Measurements from ENCODE around the gene E2F6. TPM values are rescaled to one million over a fixed set of nuclear protein-coding genes. Genes with fewer than 3 reads are reported as not detected.

The E2F6 gene
- total and polyA plus RNA-seq, 2 of the 13 experiments (the other 11 are each of a cell fraction or from before 2014, with no cell fraction given), result 27.3 to 36.0 TPM

- 0 out of 2 replicates have a peak, but pooled peaks have one; percentile 40 for TF ChIP-seq TGIF2 (CRISPR knock-in tag; IDR thresholded peaks at IDR 0.05)
- TF ChIP-seq, protein P1, sequence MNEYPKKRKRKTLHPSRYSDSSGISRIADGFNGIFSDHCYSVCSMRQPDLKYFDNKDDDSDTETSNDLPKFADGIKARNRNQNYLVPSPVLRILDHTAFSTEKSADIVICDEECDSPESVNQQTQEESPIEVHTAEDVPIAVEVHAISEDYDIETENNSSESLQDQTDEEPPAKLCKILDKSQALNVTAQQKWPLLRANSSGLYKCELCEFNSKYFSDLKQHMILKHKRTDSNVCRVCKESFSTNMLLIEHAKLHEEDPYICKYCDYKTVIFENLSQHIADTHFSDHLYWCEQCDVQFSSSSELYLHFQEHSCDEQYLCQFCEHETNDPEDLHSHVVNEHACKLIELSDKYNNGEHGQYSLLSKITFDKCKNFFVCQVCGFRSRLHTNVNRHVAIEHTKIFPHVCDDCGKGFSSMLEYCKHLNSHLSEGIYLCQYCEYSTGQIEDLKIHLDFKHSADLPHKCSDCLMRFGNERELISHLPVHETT (CRISPR knock-in tag; conservative IDR thresholded peaks at IDR 0.05), result no peak
- peak; percentile 37; the same call in 1 of the 2 replicates for TF ChIP-seq ZMYM3 (CRISPR knock-in tag; IDR thresholded peaks at IDR 0.05)
- TF ChIP-seq SALL1 (CRISPR knock-in tag; IDR thresholded peaks at IDR 0.05), result peak; percentile 64
- peak; percentile 12; the same call in 1 of the 2 replicates for TF ChIP-seq THRA (CRISPR knock-in tag; IDR thresholded peaks at IDR 0.05; ENCODE audit: borderline replicate concordance)
- TF ChIP-seq FOXA1 (IDR thresholded peaks at IDR 0.05), result peak; percentile 61; the same call in 1 of the 2 replicates
- peak; percentile 56 for TF ChIP-seq FOXA1 (CRISPR knock-in tag; IDR thresholded peaks at IDR 0.05)
- TF ChIP-seq POGZ (CRISPR knock-in tag; IDR thresholded peaks at IDR 0.05), result peak; percentile 12; the same call in 1 of the 2 replicates
- TF ChIP-seq, protein P2, sequence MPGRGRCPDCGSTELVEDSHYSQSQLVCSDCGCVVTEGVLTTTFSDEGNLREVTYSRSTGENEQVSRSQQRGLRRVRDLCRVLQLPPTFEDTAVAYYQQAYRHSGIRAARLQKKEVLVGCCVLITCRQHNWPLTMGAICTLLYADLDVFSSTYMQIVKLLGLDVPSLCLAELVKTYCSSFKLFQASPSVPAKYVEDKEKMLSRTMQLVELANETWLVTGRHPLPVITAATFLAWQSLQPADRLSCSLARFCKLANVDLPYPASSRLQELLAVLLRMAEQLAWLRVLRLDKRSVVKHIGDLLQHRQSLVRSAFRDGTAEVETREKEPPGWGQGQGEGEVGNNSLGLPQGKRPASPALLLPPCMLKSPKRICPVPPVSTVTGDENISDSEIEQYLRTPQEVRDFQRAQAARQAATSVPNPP (CRISPR knock-in tag; IDR thresholded peaks at IDR 0.05), result peak; percentile 62; the same call in 1 of the 2 replicates
- TF ChIP-seq KMT2B (CRISPR knock-in tag; IDR thresholded peaks at IDR 0.05), result no peak
- peak; percentile 52 for TF ChIP-seq EHMT2 (IDR thresholded peaks at IDR 0.05; ENCODE audit: borderline replicate concordance, low read depth, low read length)
- peak; percentile 58; the same call in 1 of the 2 replicates for TF ChIP-seq HNF4G (IDR thresholded peaks at IDR 0.05; ENCODE audit: borderline replicate concordance, low read depth, low read length)
- TF ChIP-seq HNF4G (CRISPR knock-in tag; IDR thresholded peaks at IDR 0.05; ENCODE audit: borderline replicate concordance, low read depth), result no peak
- TF ChIP-seq BCL3 (CRISPR knock-in tag; IDR thresholded peaks at IDR 0.05), result 0 out of 2 replicates have a peak, but pooled peaks have one; percentile 15
- TF ChIP-seq ZNF17 (CRISPR knock-in tag; IDR thresholded peaks at IDR 0.05), result no peak
- no peak for TF ChIP-seq DZIP1 (CRISPR knock-in tag; IDR thresholded peaks at IDR 0.05)
- TF ChIP-seq MXD3 (CRISPR knock-in tag; IDR thresholded peaks at IDR 0.05), result no peak
- TF ChIP-seq, protein P3, sequence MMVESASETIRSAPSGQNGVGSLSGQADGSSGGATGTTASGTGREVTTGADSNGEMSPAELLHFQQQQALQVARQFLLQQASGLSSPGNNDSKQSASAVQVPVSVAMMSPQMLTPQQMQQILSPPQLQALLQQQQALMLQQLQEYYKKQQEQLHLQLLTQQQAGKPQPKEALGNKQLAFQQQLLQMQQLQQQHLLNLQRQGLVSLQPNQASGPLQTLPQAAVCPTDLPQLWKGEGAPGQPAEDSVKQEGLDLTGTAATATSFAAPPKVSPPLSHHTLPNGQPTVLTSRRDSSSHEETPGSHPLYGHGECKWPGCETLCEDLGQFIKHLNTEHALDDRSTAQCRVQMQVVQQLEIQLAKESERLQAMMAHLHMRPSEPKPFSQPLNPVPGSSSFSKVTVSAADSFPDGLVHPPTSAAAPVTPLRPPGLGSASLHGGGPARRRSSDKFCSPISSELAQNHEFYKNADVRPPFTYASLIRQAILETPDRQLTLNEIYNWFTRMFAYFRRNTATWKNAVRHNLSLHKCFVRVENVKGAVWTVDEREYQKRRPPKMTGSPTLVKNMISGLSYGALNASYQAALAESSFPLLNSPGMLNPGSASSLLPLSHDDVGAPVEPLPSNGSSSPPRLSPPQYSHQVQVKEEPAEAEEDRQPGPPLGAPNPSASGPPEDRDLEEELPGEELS (CRISPR knock-in tag; IDR thresholded peaks at IDR 0.05), result peak; percentile 59; the same call in 1 of the 2 replicates
- TF ChIP-seq ADNP (CRISPR knock-in tag; IDR thresholded peaks at IDR 0.05), result 0 out of 2 replicates have a peak, but pooled peaks have one; percentile 18
Observed at GRCh38 chr2:11514081-11514730, 48.2 kb upstream of the E2F6 start (continued).

Measured in HepG2 (cell line).